ENCODE measurements around the gene TCF4. TPM values are rescaled to one million over a fixed set of nuclear protein-coding genes. Genes with fewer than 3 reads are reported as not detected.

The TCF4 gene
- total RNA-seq, 1 experiment from 2014 or later: 143 TPM

DNA sequence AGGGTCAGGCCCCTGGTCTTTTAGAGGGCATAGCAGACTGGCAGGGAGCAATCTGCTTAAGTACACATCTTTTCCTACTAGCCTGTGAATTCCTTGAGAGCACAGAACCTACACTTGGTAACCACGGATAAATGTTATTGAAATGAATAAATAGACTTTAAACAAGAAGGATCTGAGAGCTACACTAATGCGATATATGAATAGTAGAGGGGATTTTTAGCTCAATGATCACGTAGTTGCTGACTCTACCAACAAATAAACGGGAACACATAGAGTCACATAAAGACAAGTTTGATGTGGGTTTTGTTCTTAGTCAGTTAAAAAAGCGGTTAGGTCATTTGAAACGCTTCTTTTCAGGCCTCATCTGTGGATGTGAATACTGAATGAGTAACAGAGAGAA lies 338.4 kb downstream of the TCF4 start:
- Histone ChIP-seq H3K4me1 (ENCODE audit: insufficient read depth, low read length, poor library complexity, severe bottlenecking) (peaks cover 41% of the 10 kb centered on the region), H3K27me3 (replicated peaks; ENCODE audit: insufficient read depth, low read depth, low read length, poor library complexity) (no peaks in the 10 kb centered on the region), H3K9me3 (ENCODE audit: low read depth, low read length, poor library complexity, severe bottlenecking) (no peaks in the 10 kb centered on the region), H3K27ac (ENCODE audit: low read depth, low read length, poor library complexity, severe bottlenecking) (no peak overlapping the region), H3K4me3 (ENCODE audit: low read depth, low read length, poor library complexity, severe bottlenecking) (no peak overlapping the region), H3K36me3 (ENCODE audit: insufficient read depth, low read length, poor library complexity, severe bottlenecking) (peaks cover 26% of the 10 kb centered on the region)
- CTCF ChIA-PET: no interaction called here
- intact Hi-C loops (cut with micrococcal nuclease; ENCODE audit: unreplicated experiment): no loop called here
- no peak for TF ChIP-seq EZH2 (IDR thresholded peaks at IDR 0.05; ENCODE audit: borderline replicate concordance, low read depth, low read length, poor library complexity, severe bottlenecking)
- TF ChIP-seq, protein P1, sequence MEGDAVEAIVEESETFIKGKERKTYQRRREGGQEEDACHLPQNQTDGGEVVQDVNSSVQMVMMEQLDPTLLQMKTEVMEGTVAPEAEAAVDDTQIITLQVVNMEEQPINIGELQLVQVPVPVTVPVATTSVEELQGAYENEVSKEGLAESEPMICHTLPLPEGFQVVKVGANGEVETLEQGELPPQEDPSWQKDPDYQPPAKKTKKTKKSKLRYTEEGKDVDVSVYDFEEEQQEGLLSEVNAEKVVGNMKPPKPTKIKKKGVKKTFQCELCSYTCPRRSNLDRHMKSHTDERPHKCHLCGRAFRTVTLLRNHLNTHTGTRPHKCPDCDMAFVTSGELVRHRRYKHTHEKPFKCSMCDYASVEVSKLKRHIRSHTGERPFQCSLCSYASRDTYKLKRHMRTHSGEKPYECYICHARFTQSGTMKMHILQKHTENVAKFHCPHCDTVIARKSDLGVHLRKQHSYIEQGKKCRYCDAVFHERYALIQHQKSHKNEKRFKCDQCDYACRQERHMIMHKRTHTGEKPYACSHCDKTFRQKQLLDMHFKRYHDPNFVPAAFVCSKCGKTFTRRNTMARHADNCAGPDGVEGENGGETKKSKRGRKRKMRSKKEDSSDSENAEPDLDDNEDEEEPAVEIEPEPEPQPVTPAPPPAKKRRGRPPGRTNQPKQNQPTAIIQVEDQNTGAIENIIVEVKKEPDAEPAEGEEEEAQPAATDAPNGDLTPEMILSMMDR (conservative IDR thresholded peaks at IDR 0.05; ENCODE audit: low read depth, low read length): no peak
- POLR2A ChIA-PET (ENCODE audit: low non-redundant PET): no interaction called here
- no TSS peak for BruUV-seq (replicated peaks)
- DNase-seq (ENCODE audit: low spot score): no peak

DNA sequence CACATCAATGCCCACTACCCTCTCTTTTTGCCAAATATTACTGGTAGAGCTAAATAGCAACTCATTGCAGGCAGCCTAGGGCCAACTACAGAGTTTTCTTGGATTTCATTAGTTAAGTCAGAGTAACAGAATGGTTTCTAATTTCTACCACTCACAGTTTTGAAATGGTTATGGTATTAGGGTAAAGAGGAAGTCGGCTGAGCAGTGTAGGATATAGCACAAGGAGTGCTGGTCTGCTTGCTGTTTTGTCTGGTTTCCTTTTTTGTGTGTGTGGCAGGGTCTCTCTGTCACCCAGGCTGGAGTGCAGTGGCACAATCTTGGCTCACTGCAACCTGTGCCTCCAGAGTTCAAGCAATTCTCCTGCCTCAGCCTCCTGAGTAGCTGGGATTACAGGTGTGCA lies 339.5 kb downstream of the TCF4 start:
- H3K27me3 ChIP-seq (replicated peaks; ENCODE audit: insufficient read depth, low read depth, low read length, poor library complexity): no peaks in the 10 kb centered on the region
- DNase-seq (ENCODE audit: low spot score): no peak
- no peak overlapping the region for H3K27ac ChIP-seq (ENCODE audit: low read depth, low read length, poor library complexity, severe bottlenecking)
- no peak for TF ChIP-seq EZH2 (IDR thresholded peaks at IDR 0.05; ENCODE audit: borderline replicate concordance, low read depth, low read length, poor library complexity, severe bottlenecking)
- TF ChIP-seq, protein P1 (conservative IDR thresholded peaks at IDR 0.05; ENCODE audit: low read depth, low read length): no peak
- no TSS peak for BruUV-seq (replicated peaks)
- H3K9me3 ChIP-seq (ENCODE audit: low read depth, low read length, poor library complexity, severe bottlenecking): no peaks in the 10 kb centered on the region
- ChIA-PET CTCF (no interaction called here), POLR2A (ENCODE audit: low non-redundant PET) (no interaction called here)
- intact Hi-C loops (cut with micrococcal nuclease; ENCODE audit: unreplicated experiment): no loop called here
- no peak overlapping the region for H3K4me3 ChIP-seq (ENCODE audit: low read depth, low read length, poor library complexity, severe bottlenecking)
- H3K36me3 ChIP-seq (ENCODE audit: insufficient read depth, low read length, poor library complexity, severe bottlenecking): peaks cover 20% of the 10 kb centered on the region
- peaks cover 48% of the 10 kb centered on the region for H3K4me1 ChIP-seq (ENCODE audit: insufficient read depth, low read length, poor library complexity, severe bottlenecking)

DNA sequence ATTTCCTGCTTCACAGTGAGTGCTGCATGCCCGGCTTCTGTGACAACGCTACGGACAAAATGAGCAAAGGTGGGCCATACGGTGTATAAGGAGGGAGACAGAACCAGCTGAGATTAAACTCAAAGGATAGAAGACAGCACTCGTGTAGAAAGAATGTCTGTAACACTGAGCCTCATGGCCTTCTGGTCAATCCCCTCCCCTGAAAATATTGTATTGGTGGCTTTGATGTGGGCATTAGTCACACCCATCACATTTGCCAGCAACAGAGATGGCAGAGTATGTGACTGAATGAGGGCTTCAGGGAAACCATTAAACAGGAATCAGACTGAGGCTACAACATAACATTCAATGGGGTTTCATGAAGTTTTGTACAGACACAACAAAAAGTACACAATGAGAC lies 341.0 kb downstream of the TCF4 start:
- peaks cover 18% of the 10 kb centered on the region for H3K36me3 ChIP-seq (ENCODE audit: insufficient read depth, low read length, poor library complexity, severe bottlenecking)
- no peak overlapping the region for H3K4me3 ChIP-seq (ENCODE audit: low read depth, low read length, poor library complexity, severe bottlenecking)
- BruUV-seq (replicated peaks): no TSS peak
- no peak for DNase-seq (ENCODE audit: low spot score)
- intact Hi-C loops (cut with micrococcal nuclease; ENCODE audit: unreplicated experiment): no loop called here
- no peaks in the 10 kb centered on the region for H3K9me3 ChIP-seq (ENCODE audit: low read depth, low read length, poor library complexity, severe bottlenecking)
- ChIA-PET CTCF (no interaction called here), POLR2A (ENCODE audit: low non-redundant PET) (no interaction called here)
- TF ChIP-seq EZH2 (IDR thresholded peaks at IDR 0.05; ENCODE audit: borderline replicate concordance, low read depth, low read length, poor library complexity, severe bottlenecking): no peak
- TF ChIP-seq, protein P1 (conservative IDR thresholded peaks at IDR 0.05; ENCODE audit: low read depth, low read length): no peak
- H3K27ac ChIP-seq (ENCODE audit: low read depth, low read length, poor library complexity, severe bottlenecking): no peak overlapping the region
- peaks cover 35% of the 10 kb centered on the region for H3K4me1 ChIP-seq (ENCODE audit: insufficient read depth, low read length, poor library complexity, severe bottlenecking)
- no peaks in the 10 kb centered on the region for H3K27me3 ChIP-seq (replicated peaks; ENCODE audit: insufficient read depth, low read depth, low read length, poor library complexity)

Data from A673 (cell line).